SK-N-SH (cell line): ENCODE data around the gene BMAL1.

Experiments
- EP300 ChIP-seq, 2 experiments: IDR thresholded peaks; 2 replicates each; pipeline versions ENCODE4 v1.4.0 to v1.6.1; 2012; ENCODE audit warnings: borderline replicate concordance in 1 of 2, low read depth in 1 of 2, low read length in 1 of 2
- POLR2AphosphoS5 ChIP-seq: IDR thresholded peaks from 2 replicates; pipeline ENCODE4 v1.6.1; 2012; ENCODE audit warnings: low read depth, low read length
- REST ChIP-seq: IDR thresholded peaks from 2 replicates; pipeline ENCODE4 v1.6.1; 2012; ENCODE audit warnings: mild to moderate bottlenecking, low read depth, low read length, moderate library complexity
- ZBTB33 ChIP-seq: IDR thresholded peaks from 2 replicates; pipeline ENCODE4 v1.4.0; 2012; ENCODE audit warnings: low read depth, borderline replicate concordance

- TF ChIP-seq ZBTB33 (no peak), REST (no peak), EP300 (IDR thresholded peaks at IDR 0.05; ENCODE audit: borderline replicate concordance in 1 of 2, low read depth in 1 of 2, low read length in 1 of 2) (no peak), POLR2AphosphoS5 (no peak)
Observed at GRCh38 chr11:13348305-13348704, 70.7 kb downstream of the BMAL1 start.
